ENCODE measurements around the gene TEDC2.

DNA sequence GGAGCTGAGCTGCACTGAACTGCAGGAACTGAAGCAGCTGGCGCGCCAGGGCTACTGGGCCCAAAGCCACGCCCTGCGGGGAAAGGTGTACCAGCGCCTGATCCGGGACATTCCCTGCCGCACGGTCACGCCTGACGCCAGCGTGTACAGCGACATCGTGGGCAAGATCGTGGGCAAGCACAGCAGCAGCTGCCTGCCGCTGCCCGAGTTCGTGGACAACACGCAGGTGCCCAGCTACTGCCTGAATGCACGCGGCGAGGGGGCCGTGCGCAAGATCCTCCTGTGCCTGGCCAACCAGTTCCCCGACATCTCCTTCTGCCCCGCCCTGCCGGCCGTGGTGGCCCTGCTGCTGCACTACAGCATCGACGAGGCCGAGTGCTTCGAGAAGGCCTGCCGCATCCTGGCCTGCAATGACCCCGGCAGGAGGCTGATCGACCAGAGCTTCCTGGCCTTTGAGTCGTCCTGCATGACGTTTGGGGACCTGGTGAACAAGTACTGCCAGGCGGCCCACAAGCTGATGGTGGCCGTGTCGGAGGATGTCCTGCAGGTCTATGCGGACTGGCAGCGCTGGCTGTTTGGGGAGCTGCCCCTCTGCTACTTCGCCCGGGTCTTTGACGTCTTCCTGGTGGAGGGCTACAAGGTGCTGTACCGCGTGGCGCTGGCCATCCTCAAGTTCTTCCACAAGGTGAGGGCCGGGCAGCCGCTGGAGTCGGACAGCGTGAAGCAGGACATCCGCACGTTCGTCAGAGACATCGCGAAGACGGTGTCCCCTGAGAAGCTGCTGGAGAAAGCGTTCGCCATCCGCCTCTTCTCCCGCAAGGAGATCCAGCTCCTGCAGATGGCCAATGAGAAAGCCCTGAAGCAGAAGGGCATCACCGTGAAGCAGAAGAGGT lies 36.6 kb downstream of the TEDC2 start:
- TF ChIP-seq, protein P1, sequence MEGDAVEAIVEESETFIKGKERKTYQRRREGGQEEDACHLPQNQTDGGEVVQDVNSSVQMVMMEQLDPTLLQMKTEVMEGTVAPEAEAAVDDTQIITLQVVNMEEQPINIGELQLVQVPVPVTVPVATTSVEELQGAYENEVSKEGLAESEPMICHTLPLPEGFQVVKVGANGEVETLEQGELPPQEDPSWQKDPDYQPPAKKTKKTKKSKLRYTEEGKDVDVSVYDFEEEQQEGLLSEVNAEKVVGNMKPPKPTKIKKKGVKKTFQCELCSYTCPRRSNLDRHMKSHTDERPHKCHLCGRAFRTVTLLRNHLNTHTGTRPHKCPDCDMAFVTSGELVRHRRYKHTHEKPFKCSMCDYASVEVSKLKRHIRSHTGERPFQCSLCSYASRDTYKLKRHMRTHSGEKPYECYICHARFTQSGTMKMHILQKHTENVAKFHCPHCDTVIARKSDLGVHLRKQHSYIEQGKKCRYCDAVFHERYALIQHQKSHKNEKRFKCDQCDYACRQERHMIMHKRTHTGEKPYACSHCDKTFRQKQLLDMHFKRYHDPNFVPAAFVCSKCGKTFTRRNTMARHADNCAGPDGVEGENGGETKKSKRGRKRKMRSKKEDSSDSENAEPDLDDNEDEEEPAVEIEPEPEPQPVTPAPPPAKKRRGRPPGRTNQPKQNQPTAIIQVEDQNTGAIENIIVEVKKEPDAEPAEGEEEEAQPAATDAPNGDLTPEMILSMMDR (IDR thresholded peaks at IDR 0.05): no peak
- TF ChIP-seq POLR2AphosphoS5 (IDR thresholded peaks at IDR 0.05): no peak

Measured in transverse colon (tissue), 4 donors.